Endothelial cell of hepatic sinusoid (primary cell): ENCODE data around the gene COL1A2.

Source experiments
- in situ Hi-C: cut with HindIII; loops from 2 replicates; pipeline ENCODE4 v1.10.0; 2017; ENCODE audit warnings: low sequenced_read_pairs

COL1A2 gene

GRCh38 chr7:94406696-94407095 lies 12.0 kb downstream of the COL1A2 start:
- in situ Hi-C loops, result loop anchor here (10.0 kb wide), 1 partner anchor 122 kb away; no protein-coding TSS in a partner anchor

- in situ Hi-C loops, result loop anchor here (10.0 kb wide), 1 partner anchor 125 kb away; no protein-coding TSS in a partner anchor
Observed at GRCh38 chr7:94409200-94409948, 14.7 kb downstream of the COL1A2 start.

- in situ Hi-C loops, result no loop called here
Observed at GRCh38 chr7:94410413-94411187, 15.9 kb downstream of the COL1A2 start.

GRCh38 chr7:94411188-94411466 lies 16.4 kb downstream of the COL1A2 start:
- in situ Hi-C loops, result no loop called here

- in situ Hi-C loops, result no loop called here
Observed at GRCh38 chr7:94412762-94413322, 18.1 kb downstream of the COL1A2 start.

GRCh38 chr7:94414481-94414880 lies 19.8 kb downstream of the COL1A2 start:
- in situ Hi-C loops, result no loop called here

GRCh38 chr7:94414980-94415379 lies 20.3 kb downstream of the COL1A2 start:
- in situ Hi-C loops, result no loop called here

GRCh38 chr7:94417306-94417705 lies 22.6 kb downstream of the COL1A2 start:
- in situ Hi-C loops, result no loop called here

- in situ Hi-C loops, result no loop called here
Observed at GRCh38 chr7:94417901-94418300, 23.2 kb downstream of the COL1A2 start.

- in situ Hi-C loops, result no loop called here
Observed at GRCh38 chr7:94418851-94419250, 24.2 kb downstream of the COL1A2 start.

GRCh38 chr7:94420328-94420727 lies 25.6 kb downstream of the COL1A2 start:
- in situ Hi-C loops, result no loop called here

GRCh38 chr7:94421681-94422080 lies 27.0 kb downstream of the COL1A2 start:
- in situ Hi-C loops, result no loop called here

- in situ Hi-C loops, result no loop called here
Observed at GRCh38 chr7:94422136-94422535, 27.4 kb downstream of the COL1A2 start.

GRCh38 chr7:94422827-94423460 lies 28.2 kb downstream of the COL1A2 start:
- in situ Hi-C loops, result no loop called here

GRCh38 chr7:94423863-94424735 lies 29.4 kb downstream of the COL1A2 start:
- in situ Hi-C loops, result no loop called here

GRCh38 chr7:94425546-94425945 lies 30.9 kb downstream of the COL1A2 start:
- in situ Hi-C loops, result no loop called here

- in situ Hi-C loops, result no loop called here
Observed at GRCh38 chr7:94426980-94427875, 32.5 kb downstream of the COL1A2 start.

- in situ Hi-C loops, result no loop called here
Observed at GRCh38 chr7:94429153-94429552, 34.5 kb downstream of the COL1A2 start.

GRCh38 chr7:94431176-94431575 lies 36.5 kb downstream of the COL1A2 start:
- in situ Hi-C loops, result no loop called here
